ENCODE data around the gene RHOT2. TPM values are rescaled to one million over a fixed set of nuclear protein-coding genes. Genes with fewer than 3 reads are reported as not detected.

RHOT2 gene
- total RNA-seq, 1 experiment from 2014 or later: 210 TPM

DNA sequence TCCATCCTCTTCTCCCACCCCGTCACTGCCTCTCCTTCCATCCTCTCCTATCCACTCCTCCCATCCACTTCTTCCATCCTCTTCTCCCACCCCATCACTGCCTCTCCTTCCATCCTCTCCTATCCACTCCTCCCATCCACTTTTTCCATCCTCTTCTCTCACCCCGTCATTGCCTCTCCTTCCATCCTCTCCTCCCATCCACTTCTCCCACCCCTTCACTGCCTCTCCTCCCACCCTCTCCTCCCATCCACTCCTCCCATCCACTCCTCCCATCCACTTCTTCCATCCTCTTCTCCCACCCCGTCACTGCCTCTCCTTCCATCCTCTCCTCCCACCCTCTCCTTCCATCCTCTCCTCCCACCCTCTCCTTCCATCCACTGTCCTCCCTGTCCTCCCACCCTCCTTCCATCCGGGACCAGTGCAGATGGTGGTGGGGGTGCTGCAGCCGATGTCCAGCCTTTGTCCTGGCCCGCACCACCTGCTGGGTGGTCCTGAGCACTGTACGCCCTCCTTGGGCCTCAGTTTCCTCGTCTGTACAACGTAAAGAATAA, 36.0 kb upstream of the RHOT2 start:
- Mint-ChIP-seq H3K27ac (no peak overlapping the region), H3K4me1 (peaks cover 6 to 30% of the 10 kb centered on the region in 2 experiments; a peak in 3 of 4 replicates), H3K4me3 (peak overlapping the region in 1 of 2 experiments; percentile 65; a peak in 2 of 5 replicates), H3K27me3 (ENCODE audit: low read depth) (peaks cover 2% of the 10 kb centered on the region; the same call in 1 of the 2 replicates), H3K36me3 (ENCODE audit: insufficient read depth in 1 of 3, low read depth in 3 of 3) (peaks cover 0 to 6% (median 1%) of the 10 kb centered on the region in 3 experiments; a peak in 5 of 7 replicates), H3K9me3 (peaks cover 3% of the 10 kb centered on the region in 2 experiments; a peak in 2 of 5 replicates)
- WGBS (ENCODE audit: extremely low coverage, insufficient read length, low lambda C conversion rate): no CpG with 5 or more reads among the region's 9 CpGs
- no peak overlapping the region for H3K27ac ChIP-seq (ENCODE audit: insufficient read length, low read depth, low read length)
- no peak overlapping the region for H3K4ac ChIP-seq (ENCODE audit: low read depth, low read length)
- no peaks in the 10 kb centered on the region for H3K27me3 ChIP-seq (ENCODE audit: insufficient read depth, low read length)
- no peaks in the 10 kb centered on the region for H4K20me1 ChIP-seq (ENCODE audit: control insufficient read depth, insufficient read depth, insufficient read length)
- H3K4me1 ChIP-seq (ENCODE audit: insufficient read depth, low read length): no peaks in the 10 kb centered on the region; the same call in 1 of the 2 replicates
- no peak overlapping the region for H2BK15ac ChIP-seq (ENCODE audit: low read depth, low read length)
- no peak overlapping the region for H3K56ac ChIP-seq (ENCODE audit: insufficient read length, low read depth, low read length)
- H4K5ac ChIP-seq (ENCODE audit: insufficient read length, low read depth, low read length): no peak overlapping the region
- no peak overlapping the region for H4K91ac ChIP-seq (ENCODE audit: insufficient read length, low read depth, low read length)
- H3K23me2 ChIP-seq (ENCODE audit: insufficient read length, low read depth, low read length, poor library complexity, severe bottlenecking): peaks cover 15% of the 10 kb centered on the region
- H2BK20ac ChIP-seq (ENCODE audit: low read depth, low read length, poor library complexity, severe bottlenecking): no peak overlapping the region
- H2BK5ac ChIP-seq (ENCODE audit: insufficient read length, low read length): no peak overlapping the region
- no peaks in the 10 kb centered on the region for H3K79me1 ChIP-seq (ENCODE audit: insufficient read depth, low read depth, low read length, poor library complexity, severe bottlenecking)
- H3K23ac ChIP-seq (ENCODE audit: insufficient read length, low read depth, low read length): no peak overlapping the region
- no peak overlapping the region for H3K9ac ChIP-seq (ENCODE audit: extremely low read depth, insufficient read length, low read length)
- no peak overlapping the region for H3K18ac ChIP-seq (ENCODE audit: insufficient read length, low read depth, low read length)
- no peak overlapping the region for H2BK120ac ChIP-seq (ENCODE audit: low read depth, low read length, poor library complexity, severe bottlenecking)
- no peak overlapping the region for H2AFZ ChIP-seq (ENCODE audit: low read length)
- H3K79me2 ChIP-seq (ENCODE audit: insufficient read depth, low read length): peaks cover 2% of the 10 kb centered on the region; the same call in 1 of the 2 replicates
- TF ChIP-seq CTCF (conservative IDR thresholded peaks at IDR 0.05): no peak
- no peak overlapping the region for H2AK5ac ChIP-seq (ENCODE audit: insufficient read length, low read length)
- H2BK12ac ChIP-seq (ENCODE audit: insufficient read length, low read depth, low read length): no peak overlapping the region
- no peak for DNase-seq
- no peak overlapping the region; the same call in 1 of the 2 replicates for H3K14ac ChIP-seq (ENCODE audit: insufficient read depth, low read length)
- no peak overlapping the region for H4K8ac ChIP-seq (replicated peaks; ENCODE audit: insufficient read length, low read depth, low read length)
- H3K4me2 ChIP-seq (ENCODE audit: insufficient read depth, insufficient read length, low read length): no peak overlapping the region
- no peaks in the 10 kb centered on the region for H3K9me3 ChIP-seq (ENCODE audit: control insufficient read depth, low read depth, low read length)
- H3T11ph ChIP-seq (ENCODE audit: low read length): no peak overlapping the region

Measured in H9 (cell line).